OCI-LY7 (cell line): ENCODE data around the gene ACE.

ENCODE experiments used
- EZH2phosphoT487 ChIP-seq: fragments of 200-600 bp; sonication (generic); IDR thresholded peaks from 2 replicates; pipeline ENCODE4 v1.6.1; 2018; ENCODE audit warnings: low read depth, borderline replicate concordance, mild to moderate bottlenecking, mixed run types, antibody characterized with exemption, low read length, moderate library complexity, mixed read lengths
- TF ChIP-seq, protein P1 (sequence below): fragments of 200-600 bp; sonication (generic); conservative IDR thresholded peaks from 2 replicates; pipeline ENCODE4 v1.5.1; 2014; ENCODE audit warnings: mild to moderate bottlenecking, antibody characterized with exemption, low read length, moderate library complexity, mixed read lengths

DNA sequence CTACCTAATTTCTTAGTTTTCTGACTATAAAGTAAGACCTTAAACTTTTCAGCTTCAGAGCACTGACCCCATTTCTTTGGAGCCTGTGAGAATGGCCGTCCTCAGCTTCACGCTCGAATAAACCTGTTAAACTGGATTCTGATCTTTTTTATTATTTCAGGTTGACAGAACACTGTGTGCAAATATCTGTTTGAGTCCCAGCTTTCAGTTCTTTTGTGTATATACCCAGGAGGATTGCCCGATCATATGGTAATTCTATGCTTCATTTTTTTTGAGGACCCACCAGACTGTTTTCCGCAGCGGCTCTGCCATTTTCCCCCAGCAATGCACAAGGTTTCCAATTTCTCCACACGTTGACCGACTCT lies 26.5 kb downstream of the ACE start:
- TF ChIP-seq, protein P1, sequence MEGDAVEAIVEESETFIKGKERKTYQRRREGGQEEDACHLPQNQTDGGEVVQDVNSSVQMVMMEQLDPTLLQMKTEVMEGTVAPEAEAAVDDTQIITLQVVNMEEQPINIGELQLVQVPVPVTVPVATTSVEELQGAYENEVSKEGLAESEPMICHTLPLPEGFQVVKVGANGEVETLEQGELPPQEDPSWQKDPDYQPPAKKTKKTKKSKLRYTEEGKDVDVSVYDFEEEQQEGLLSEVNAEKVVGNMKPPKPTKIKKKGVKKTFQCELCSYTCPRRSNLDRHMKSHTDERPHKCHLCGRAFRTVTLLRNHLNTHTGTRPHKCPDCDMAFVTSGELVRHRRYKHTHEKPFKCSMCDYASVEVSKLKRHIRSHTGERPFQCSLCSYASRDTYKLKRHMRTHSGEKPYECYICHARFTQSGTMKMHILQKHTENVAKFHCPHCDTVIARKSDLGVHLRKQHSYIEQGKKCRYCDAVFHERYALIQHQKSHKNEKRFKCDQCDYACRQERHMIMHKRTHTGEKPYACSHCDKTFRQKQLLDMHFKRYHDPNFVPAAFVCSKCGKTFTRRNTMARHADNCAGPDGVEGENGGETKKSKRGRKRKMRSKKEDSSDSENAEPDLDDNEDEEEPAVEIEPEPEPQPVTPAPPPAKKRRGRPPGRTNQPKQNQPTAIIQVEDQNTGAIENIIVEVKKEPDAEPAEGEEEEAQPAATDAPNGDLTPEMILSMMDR: no peak
- TF ChIP-seq EZH2phosphoT487: no peak
